ENCODE measurements around the gene AMER1.
"Not testable (repeated sequence)": the region's sequence is repeated elsewhere in the genome, so short reads cannot be mapped to it uniquely, and the experiment has no call there.

Gene AMER1

GRCh38 chrX:64205441-64205734, at the start of gene AMER1:
TSS of gene AMER1 (minus strand) at chrX:64205708. CDS start at chrX:64193286, 12,422 bp downstream.
- DNase-seq (ENCODE audit: low spot score): no peak

GRCh38 chrX:64230123-64230970, 24.8 kb upstream of the AMER1 start, which contains the start of gene ASB12:
TSS of gene ASB12 (minus strand) at chrX:64230607. CDS start at chrX:64225650, 4,957 bp downstream.
- no peak for DNase-seq (ENCODE audit: low spot score)

GRCh38 chrX:64229154-64229553, 23.6 kb upstream of the AMER1 start:
- DNase-seq (ENCODE audit: low spot score): no peak

- no peak for DNase-seq (ENCODE audit: low spot score)
Observed at GRCh38 chrX:64218023-64218422, 12.5 kb upstream of the AMER1 start.

GRCh38 chrX:64213989-64214388, 8.5 kb upstream of the AMER1 start:
- DNase-seq (ENCODE audit: low spot score): not testable (repeated sequence)

GRCh38 chrX:64206556-64207162, 1.2 kb upstream of the AMER1 start:
- DNase-seq (ENCODE audit: low spot score): no peak

- no peak for DNase-seq (ENCODE audit: low spot score)
Observed at GRCh38 chrX:64205735-64206501, 410 bp upstream of the AMER1 start.

GRCh38 chrX:64204701-64205440, 637 bp downstream of the AMER1 start:
- no peak for DNase-seq (ENCODE audit: low spot score)

- no peak for DNase-seq (ENCODE audit: low spot score)
Observed at GRCh38 chrX:64204252-64204651, 1.3 kb downstream of the AMER1 start.

- DNase-seq (ENCODE audit: low spot score): no peak
Observed at GRCh38 chrX:64202808-64203325, 2.6 kb downstream of the AMER1 start.

- no peak for DNase-seq (ENCODE audit: low spot score)
Observed at GRCh38 chrX:64198036-64198435, 7.5 kb downstream of the AMER1 start.

GRCh38 chrX:64196606-64197005, 8.9 kb downstream of the AMER1 start:
- DNase-seq (ENCODE audit: low spot score): no peak

GRCh38 chrX:64195862-64196261, 9.6 kb downstream of the AMER1 start:
- no peak for DNase-seq (ENCODE audit: low spot score)

- no peak for DNase-seq (ENCODE audit: low spot score)
Observed at GRCh38 chrX:64192673-64193072, 12.8 kb downstream of the AMER1 start.

GRCh38 chrX:64192040-64192439, 13.5 kb downstream of the AMER1 start:
- DNase-seq (ENCODE audit: low spot score): no peak

GRCh38 chrX:64191281-64192010, 14.1 kb downstream of the AMER1 start:
- DNase-seq (ENCODE audit: low spot score): no peak

GRCh38 chrX:64190136-64190740, 15.3 kb downstream of the AMER1 start:
- no peak for DNase-seq (ENCODE audit: low spot score)

- no peak for DNase-seq (ENCODE audit: low spot score)
Observed at GRCh38 chrX:64188901-64189300, 16.6 kb downstream of the AMER1 start.

- no peak for DNase-seq (ENCODE audit: low spot score)
Observed at GRCh38 chrX:64187762-64188150, 17.8 kb downstream of the AMER1 start.

GRCh38 chrX:64186974-64187761, 18.3 kb downstream of the AMER1 start:
- DNase-seq (ENCODE audit: low spot score): no peak

Measured in HuH-7.5 (cell line).